GM12878 (cell line): Measurements from ENCODE around the gene PRPF31.

Experiments
- CTCF ChIP-seq, 3 experiments: IDR thresholded peaks in 2 of 3; conservative IDR thresholded peaks in 1 of 3; 2 replicates each; pipeline ENCODE4 v1.5.1; 2011; ENCODE audit warnings: low read depth in 3 of 3, low read length in 3 of 3, mild to moderate bottlenecking in 3 of 3, control low read depth in 2 of 3, moderate library complexity in 2 of 3, inconsistent platforms in 1 of 3, mixed read lengths in 1 of 3; ENCODE audit not compliant: control insufficient read depth in 2 of 3, insufficient read depth in 1 of 3; ENCODE audit errors: extremely low read depth in 1 of 3
- GABPA ChIP-seq: IDR thresholded peaks from 2 replicates; pipeline ENCODE4 v1.6.1; 2014; ENCODE audit warnings: antibody characterized with exemption, low read depth, mild to moderate bottlenecking, inconsistent platforms
- NR2C1 ChIP-seq: fragments of 450-650 bp; IDR thresholded peaks from 2 replicates; pipeline ENCODE4 v1.6.1; 2017; ENCODE audit warnings: antibody characterized with exemption, mild to moderate bottlenecking, moderate library complexity
- NRF1 ChIP-seq: conservative IDR thresholded peaks from 2 replicates; pipeline ENCODE4 v1.6.1; 2011; ENCODE audit warnings: mild to moderate bottlenecking, low read depth, low read length, improper control_type of control experiment
- POLR2A ChIP-seq: IDR thresholded peaks from 2 replicates; pipeline ENCODE4 v1.6.1; 2011; ENCODE audit warnings: low read depth, mild to moderate bottlenecking, low read length
- RBBP5 ChIP-seq: fragments of 200-600 bp; sonication (generic); conservative IDR thresholded peaks from 2 replicates; pipeline ENCODE4 v1.6.1; 2016
- RCOR1 ChIP-seq: conservative IDR thresholded peaks from 2 replicates; pipeline ENCODE4 v1.6.1; 2012; ENCODE audit warnings: low read depth, low read length, improper control_type of control experiment
- TCF12 ChIP-seq: IDR thresholded peaks from 2 replicates; pipeline ENCODE4 v1.6.1; 2011; ENCODE audit warnings: low read depth, mild to moderate bottlenecking, low read length
- YY1 ChIP-seq: IDR thresholded peaks from 2 replicates; pipeline ENCODE4 v1.6.1; 2011; ENCODE audit warnings: low read depth, mild to moderate bottlenecking, low read length

GRCh38 chr19:54128796-54129616 is 13.5 kb downstream of the PRPF31 start:
- TF ChIP-seq POLR2A (no peak), RBBP5 (no peak), GABPA (no peak), NRF1 (no peak), YY1 (no peak), NR2C1 (no peak), RCOR1 (no peak), CTCF (IDR thresholded peaks at IDR 0.05 in 2 of 3, conservative IDR thresholded peaks at IDR 0.05 in 1 of 3; ENCODE audit: control insufficient read depth in 2 of 3, extremely low read depth in 1 of 3, insufficient read depth in 1 of 3, low read depth in 3 of 3, low read length in 3 of 3) (no peak), TCF12 (no peak)
